NCI-H128 (cell line): Measurements from ENCODE around the gene ZGRF1.
"Not testable (repeated sequence)": the region's sequence is repeated elsewhere in the genome, so short reads cannot be mapped to it uniquely, and the experiment has no call there.

Source experiments
- DNase-seq: peaks from one replicate; lab custom pipeline; 2025; ENCODE audit not compliant: unreplicated experiment; lab: John Stamatoyannopoulos, UW

The ZGRF1 gene

DNA sequence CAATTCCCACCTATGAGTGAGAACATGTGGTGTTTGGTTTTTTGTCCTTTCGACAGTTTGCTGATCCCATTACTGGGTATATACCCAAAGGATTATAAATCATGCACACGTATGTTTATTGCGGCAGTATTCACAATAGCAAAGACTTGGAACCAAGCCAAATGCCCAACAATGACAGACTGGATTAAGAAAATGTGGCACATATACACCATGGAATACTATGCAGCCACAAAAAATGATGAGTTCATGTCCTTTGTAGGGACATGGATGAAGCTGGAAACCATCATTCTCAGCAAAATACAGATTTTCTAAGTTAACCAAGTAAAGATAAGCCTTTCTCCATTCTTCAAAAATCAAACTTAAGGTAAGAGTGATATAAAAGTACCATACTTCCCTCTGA, 82.4 kb downstream of the ZGRF1 start:
- not testable (repeated sequence) for DNase-seq

DNA sequence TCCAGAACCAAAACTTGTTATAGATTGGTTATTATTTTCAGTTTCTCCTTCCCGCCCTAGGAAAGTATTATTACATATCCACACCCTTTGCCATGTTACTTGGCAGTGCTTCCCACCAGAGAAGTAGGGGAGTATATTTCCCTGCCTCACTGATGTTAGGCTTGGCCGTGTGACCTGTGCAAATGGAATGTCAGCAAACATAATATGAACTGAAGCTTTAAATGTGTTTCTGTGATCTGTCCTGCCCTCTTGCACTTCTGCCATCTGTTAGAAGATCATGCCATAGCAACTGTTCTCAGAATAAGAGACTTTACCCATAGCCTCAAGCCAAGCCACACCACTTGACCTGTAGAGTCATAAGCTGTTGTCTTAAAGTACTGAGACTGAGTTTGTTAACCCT, 84.0 kb downstream of the ZGRF1 start:
- no peak for DNase-seq

DNA sequence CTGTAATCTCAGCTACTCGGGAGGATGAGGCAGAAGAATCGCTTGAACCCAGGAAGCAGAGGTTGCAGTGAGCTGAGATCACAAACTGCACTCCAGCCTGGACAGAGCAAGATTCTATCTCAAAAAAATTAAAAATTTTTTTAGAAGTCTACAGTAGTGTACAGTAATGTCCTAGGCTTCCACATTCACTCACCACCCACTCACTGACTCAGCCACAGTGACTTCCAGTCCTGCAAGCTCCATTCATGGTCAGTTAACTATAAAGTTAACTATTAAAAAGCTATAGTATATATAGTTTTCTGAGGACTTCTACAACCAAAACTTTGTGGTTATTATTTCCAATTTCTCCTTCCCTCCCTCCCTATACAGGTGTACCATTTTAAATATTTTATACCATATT, 86.0 kb downstream of the ZGRF1 start:
- no peak for DNase-seq

DNA sequence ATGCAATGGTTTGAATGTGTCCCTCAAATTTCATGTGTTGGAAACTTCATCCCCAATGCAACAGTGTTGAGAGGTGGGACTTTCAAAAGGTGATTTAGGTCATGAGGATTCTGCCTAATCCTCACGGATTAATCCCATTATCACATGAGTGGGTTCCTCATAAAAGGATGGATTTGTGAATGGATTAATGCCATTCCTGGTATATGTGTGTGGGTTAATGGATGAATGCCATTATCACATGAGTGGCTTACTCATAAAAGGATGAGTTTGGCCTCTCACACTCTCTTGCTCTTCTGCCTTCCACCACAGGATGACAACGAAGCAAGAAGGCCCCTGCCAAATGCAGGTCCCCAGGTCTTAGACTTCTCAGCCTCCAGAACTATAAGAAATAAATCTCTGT, 90.2 kb downstream of the ZGRF1 start:
- no peak for DNase-seq

DNA sequence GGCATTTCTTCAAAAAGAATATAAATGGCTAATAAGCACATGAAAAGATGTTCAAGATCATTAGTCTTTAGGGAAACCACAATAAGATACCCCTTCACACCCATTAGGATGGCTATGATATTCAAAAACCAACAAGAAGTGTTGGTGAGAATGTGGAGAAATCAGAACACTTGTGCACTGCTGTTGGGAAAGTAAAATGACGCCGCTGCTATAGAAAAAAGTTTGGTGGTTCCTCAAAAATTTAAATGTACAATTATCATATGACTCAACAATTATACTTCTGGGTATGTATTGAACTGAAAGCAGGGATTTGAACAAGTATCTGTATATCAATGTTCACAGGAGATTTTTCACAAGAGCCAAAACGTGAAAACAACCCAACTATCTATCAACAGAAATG, 91.4 kb downstream of the ZGRF1 start:
- no peak for DNase-seq

DNA sequence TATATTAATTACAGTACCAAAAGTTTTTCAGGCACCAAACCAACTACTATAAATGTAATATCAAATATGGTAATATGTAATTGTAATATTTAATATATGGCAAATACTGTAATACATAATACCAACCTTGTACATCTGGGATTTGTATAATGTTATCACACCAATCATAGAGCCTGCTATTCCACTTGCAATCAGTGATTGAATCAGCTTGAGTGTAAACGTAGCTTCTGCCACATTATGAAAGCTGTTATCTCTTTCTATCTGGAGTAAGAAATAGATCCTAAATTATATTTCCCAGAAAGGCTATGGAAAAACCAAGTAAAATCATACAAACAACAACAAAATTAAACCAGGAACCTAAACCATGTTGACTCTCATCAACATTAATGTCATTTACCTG, 96.0 kb downstream of the ZGRF1 start:
- DNase-seq = no peak

DNA sequence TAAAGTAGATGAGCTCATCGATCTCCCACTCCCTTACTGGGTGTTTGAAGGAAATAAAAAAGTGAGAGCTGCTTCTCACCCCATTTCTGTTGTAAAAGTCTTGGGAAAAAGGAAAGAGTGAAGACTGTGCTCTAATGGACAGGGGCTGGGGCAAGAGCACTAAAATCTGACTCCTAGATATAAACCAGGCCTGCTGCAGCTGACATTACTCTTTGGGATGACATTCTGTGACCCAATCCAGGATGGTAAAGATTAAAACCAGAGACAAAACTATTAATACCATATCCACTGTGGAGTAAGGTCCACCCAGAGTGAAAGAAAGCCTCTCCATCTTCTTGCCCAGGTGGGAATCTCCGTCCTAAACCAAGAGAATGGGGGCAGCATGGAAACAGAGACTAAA, 100.6 kb downstream of the ZGRF1 start:
- DNase-seq = no peak

DNA sequence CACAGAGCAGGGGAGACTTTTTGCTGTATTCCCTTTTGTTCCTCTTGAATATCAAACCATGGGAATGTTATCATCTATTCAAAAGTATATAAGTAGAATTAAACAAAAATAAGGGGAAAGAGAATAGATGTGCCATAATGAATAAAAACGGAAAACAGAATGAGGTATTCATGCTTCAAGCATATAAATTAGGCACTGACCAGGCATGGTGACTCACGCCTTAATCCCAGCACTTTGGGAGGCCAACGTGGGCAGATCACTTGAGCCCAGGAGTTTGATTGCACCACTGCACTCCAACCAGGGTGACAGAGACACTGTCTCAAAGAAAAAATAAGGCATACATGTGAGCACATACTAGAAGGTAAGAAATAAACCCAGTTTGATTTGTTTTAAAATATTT, 104.4 kb downstream of the ZGRF1 start:
- no peak for DNase-seq

DNA sequence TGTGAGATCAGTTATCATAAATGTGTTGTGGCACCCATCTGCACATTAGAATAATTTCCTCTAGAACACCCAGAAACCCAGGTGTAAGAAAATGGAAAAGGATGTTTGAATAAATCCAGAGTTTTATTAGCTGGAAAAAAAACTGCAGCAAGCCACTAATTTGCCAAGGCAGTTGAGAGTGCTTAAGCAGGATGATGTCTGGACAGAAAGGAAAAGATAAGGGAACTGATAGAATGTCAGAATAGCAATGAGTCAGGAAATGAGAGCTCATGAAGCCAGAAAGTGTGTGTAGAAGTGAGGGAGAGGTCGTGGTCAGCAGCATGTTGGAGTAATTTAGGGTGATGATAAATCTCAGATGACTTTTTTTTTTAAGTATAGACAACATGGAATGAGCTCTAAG, 105.6 kb downstream of the ZGRF1 start:
- no peak for DNase-seq

DNA sequence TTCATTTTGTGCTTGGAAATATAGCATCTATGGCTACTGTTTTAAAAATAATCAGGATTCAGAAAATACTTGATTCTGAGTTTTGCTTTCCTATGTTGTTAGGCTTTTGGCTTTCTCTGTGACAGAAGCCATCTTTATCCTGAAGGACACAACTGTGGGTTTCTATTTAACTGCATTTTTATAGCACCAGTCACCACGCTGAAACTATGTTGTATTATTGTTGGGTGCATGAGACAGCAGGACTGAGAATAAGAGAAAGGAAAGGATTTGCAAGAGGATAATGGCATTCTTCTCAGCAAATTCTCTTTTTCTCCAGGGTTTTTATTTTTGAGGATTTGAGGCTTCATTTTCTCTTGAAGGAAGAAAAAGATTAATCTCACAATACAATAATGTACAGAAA, 110.6 kb downstream of the ZGRF1 start:
- DNase-seq = no peak

DNA sequence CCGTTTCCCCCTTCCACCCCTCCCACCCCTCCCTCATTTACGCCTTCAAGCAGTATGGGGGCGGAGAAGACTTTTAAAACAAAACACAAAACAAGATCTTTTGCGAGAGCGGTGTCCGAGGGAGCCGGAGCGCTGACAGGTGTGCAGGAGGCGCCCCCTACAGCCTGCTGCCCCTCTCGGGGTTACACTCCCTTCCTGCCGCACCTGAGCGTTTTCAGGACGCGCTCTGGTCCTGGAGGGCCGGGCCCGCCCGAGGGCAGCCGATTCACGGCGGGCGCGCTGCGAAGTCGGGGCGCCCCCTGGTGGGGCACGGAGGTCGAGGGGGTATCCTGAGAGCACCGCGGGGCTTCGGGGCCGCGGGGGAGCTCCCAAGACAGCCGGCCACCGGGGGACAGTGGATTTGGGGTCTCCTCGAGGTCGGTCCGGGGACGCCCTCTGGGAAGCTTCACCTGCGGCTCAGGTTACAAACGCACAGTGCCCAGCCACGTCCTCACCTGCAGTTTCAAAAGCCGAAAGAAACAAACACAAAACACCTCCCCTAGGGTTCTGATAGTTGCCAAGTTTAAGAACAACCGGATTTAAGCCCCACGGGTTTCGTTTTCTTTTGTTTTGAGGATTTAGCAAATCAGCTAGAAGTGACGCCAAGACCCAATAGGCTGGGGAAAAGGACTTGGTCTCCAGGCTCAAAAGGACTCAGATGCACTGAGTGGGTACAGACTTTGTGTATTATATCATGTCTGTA, 112.8 kb downstream of the ZGRF1 start:
- peak; percentile 74 for DNase-seq

DNA sequence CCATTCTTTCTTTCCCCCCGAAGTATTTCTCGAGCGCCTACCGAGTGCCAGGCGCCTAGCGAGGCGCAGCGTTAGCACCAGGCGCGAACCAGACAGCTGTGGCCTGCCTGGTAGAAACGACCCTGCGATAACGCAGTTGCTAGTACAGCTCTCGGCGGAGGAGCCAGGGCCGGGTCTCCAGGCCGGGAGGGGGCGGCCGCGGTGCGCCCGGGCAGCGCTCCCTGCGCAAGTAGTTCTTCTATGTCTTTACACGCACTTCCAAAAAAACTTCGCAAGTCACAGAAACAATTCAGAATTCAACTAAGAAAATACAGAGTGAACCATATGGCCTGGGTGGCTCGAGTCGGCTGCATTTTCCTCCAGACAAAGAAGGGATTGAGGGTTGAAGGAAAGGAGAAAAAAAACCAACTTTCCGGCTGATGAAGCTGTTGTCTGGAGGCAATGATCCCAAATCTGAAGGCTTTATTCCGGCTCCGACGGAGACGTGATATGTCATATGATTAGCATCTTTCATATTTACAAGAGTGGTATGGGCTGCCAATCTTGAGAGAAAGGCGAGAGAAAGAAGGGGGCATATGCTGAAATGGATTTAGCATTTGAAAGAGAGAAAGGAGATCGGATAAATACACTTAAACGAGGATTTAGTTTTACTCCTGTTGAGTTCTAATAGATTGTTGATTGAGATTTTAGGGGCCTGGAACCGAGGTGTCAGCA, 113.5 kb downstream of the ZGRF1 start:
- DNase-seq = no peak

DNA sequence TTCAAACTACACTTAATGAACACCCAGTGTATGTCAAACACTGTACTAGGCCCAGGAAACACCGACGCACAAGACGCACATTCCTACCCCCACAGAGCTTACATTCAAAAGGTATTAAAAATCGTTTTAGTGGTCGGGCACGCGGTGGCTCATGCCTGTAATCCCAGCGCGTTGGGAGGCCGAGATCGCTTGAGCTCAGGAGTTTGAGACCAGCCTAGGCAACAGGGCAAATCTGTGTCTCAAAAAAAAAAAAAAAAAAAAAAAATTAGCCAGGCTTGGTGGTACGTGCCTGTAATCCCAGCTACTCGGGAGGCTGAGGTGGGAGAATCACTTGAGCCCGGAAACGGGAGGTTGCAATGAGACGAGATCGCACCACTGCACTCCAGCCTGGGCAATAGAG, 114.3 kb downstream of the ZGRF1 start:
- not testable (repeated sequence) for DNase-seq

DNA sequence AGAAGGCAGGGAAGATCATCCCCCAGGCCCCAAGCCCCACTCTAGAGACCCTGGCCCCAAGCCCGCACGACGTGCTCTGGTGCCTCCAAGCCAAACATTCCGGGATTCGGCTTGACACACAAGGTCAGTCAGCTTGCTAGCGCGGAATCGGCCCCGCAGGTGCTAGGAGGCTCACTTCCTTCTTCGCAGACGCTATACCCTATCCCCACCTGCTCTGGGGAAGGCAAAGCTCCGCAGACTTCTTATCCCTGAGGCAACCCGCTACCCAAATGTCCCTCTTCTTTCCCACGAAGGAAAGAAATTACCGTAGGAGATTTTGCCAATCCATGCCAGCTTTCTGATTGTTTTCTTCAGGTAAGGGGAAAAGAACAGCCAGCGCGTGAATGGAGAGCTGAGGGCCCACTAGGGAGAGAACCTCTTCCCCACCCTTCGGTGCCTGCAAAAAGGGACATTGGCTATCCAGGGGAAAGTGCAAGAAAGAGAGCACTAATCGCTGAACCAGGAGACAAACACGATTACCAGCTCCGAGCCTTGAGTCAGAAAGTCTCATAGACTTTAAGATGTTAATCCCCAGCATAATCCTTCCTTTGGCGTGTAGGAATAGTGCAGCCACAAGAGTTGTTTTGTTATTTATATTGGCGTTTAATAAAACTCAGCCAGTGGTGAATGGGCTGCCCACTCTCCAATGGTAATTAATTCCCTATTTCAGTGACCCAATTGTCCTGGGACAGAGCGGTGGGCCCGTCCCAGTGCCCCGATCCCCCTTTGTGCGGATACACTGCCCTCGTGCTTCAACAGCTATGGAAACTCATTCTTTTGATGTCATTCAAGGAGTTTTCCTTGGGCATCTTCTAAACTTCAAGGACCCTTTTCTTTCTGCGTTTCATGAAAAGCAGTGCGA, 115.3 kb downstream of the ZGRF1 start:
- no peak for DNase-seq

DNA sequence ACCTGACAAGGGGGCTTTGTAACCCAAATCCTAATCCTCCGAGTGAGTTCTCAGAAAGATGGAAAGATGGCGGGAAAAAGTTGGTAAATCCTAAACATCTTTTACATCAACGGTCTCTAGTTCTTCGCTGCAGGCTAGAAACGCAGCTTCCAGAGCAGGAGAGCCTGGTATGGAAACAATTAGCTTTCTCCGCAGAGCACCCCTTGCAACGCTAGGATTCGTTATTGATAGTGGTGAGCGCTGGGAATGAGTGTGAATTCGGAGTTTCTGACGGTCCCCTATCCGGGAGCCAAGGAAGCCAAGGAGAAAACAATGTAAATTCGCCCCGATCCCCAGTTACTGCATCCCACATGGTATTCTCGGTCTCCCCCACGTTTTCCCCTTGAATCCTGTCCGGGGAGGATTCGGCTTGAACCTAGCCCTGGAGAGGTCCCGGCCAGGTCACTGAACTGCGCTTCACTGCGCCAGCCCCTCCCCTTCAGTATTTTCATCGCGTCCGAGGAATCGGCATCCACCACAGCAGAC, 116.0 kb downstream of the ZGRF1 start:
- DNase-seq = no peak

DNA sequence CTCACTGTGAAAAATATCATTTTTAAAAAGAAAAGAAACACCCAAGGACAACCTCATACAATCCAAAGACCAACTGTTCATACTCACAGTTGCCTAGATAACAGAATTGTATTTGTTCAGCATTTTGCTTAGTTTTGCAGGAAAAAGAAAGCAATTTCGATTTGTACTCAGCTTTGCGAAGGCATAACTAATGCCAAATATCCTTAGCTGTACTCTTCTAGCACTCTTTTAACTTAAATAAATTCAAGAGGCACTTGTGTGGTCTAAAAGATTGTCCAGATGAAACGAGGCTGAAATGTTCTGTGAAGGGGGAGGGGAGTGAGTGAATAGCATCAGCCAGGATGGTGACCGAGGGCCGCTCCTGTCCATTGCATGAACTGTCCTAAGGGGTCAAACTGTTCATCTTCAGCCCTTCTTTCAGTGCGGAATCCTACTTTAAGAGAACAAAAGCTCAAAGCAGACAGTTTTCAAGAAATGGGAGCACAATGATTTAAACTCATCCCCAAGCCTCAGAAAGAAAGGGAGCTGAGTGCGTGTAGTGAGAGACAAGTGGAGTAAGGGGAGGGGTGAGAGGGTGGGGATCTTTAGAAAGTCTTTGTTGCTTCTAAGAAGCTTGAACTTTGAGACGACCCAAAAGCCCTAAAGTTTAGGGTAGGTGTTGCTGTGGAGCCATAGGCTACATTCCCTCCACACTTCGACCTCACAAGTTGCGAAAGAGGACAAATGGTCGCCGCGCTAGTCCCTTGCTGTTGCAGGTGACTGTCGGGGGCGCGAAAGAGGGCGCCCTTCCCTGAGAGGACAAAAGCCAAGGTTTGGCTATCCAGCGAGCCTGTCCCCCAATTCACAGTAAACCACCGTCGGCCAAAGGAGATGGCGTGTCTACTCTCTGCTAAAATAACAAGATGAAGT, 116.8 kb downstream of the ZGRF1 start:
- DNase-seq = no peak

DNA sequence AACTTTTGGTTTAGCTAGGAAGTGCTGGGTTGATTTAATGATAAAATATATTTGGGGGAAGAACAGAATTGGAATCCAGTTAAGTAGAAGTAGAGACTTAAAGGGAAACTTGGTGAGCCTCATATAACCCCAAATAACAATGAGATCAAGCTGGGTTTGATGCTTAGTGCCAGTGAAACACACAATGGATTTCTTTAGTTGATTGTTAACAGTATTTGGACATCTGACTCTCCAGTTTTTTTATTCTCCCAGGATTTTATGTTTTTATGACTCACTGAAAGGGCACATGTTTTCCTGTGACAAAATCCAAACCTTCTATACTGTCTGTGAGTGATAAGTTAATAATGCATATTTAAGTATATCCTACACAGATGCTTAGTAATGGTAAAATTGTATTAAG, 118.0 kb downstream of the ZGRF1 start:
- DNase-seq = no peak

DNA sequence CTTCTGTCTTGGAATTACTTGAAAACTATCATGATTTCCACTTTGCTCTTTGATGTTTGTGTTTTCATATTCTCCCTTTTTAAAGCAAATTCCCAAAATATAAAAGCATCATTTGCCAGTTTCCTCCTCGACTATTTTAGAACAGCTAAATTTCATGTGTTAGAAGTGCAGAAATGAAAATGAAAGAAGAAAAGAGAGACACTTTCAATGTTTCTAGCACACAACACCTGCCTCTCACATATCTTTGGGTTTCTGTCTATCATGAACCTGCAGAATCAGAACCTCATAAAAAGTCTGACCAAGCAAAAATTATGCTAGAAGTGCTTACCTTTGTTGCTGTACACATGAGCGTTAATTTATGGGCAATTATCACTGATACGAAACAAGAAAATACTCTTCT, 118.8 kb downstream of the ZGRF1 start:
- DNase-seq = no peak

DNA sequence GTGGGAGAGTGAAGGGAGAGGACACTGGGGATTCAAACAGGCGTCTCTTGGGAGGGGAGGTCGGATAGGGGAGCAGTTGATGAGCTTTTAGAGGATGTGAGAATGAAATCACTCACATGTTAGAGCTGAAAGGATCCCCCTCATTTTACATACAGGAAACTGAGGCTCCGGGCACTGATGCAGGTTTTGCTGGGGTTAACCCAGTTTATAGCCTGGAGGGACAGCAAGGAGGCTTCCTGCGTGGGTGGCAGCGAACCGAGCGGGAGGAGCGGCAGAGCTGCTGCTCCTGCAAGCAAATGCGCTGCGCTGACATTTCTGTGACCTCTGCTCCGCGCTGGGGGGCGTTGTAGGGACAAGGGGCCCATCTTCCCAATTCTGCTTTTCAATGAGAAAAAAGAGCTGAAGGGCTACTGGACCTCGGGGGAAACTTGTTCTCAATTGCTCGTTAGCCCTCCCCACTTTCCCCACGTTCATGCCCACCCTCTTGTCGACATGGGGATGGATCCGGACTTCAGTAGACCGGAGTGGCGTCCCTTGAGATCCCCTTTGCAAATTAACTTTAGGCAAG, 119.6 kb downstream of the ZGRF1 start:
- no peak for DNase-seq

DNA sequence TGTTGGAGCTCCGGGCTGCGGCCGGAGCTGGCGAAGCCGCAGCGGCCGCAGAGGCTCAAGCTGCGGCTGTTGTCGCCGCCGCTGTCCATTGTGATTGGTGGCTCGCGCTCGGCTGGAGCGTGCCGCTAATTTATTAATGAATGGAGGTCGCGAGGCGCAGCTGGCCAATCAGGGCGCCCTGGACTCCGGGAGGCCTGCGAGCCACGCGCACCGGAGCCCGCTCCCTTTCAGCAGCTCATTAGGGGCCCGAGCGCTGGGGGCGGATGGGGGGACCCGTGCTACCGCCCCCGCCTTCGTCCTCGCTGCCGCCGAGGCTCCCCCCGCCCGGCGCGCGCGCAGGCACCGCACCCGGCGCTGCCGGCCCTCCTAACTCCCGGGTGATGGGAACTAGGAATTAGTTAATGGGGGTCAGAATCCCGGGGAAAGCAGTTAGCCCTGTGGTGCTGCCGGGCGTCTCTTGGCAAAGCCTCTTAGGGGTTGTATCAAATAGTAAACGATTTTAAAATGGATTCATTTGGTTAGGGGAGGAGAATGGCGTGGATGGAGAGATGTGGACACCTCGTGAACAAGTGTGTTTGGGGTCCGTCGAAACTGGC, 120.1 kb downstream of the ZGRF1 start:
- peak; percentile 49 for DNase-seq
